HG03103 (cell line): ENCODE measurements around the gene MAK.
"Not testable (repeated sequence)": the region's sequence is repeated elsewhere in the genome, so short reads cannot be mapped to it uniquely, and the experiment has no call there.

Experiments used
- ATAC-seq: cut with Tn5 transposase; IDR thresholded peaks from one replicate; pipeline ENCODE4 v1.9.1; 2021; ENCODE audit warnings: low read depth; ENCODE audit not compliant: unreplicated experiment

MAK gene

GRCh38 chr6:10854922-10855632 is 16.7 kb upstream of the MAK start:
- no peak for ATAC-seq

DNA sequence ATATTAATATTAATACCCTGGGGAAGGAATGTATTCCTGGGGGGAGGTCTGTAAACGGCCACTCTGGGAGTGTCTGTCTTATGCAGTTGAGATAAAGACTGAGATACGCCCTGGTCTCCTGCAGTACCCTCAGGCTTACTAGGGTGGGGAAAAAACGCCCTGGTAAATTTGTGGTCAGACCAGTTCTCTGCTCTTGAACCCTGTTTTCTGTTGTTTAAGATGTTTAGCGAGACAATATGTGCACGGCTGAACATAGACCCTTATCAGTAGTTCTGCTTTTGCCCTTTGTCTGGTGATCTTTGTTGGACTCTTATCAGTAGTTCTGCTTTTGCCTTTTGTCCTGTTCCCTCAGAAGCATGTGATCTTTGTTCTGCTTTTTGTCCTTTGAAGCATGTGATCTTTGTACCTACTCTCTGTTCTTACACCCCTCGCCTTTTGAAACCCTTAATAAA is 15.5 kb upstream of the MAK start:
- not testable (repeated sequence) for ATAC-seq

DNA sequence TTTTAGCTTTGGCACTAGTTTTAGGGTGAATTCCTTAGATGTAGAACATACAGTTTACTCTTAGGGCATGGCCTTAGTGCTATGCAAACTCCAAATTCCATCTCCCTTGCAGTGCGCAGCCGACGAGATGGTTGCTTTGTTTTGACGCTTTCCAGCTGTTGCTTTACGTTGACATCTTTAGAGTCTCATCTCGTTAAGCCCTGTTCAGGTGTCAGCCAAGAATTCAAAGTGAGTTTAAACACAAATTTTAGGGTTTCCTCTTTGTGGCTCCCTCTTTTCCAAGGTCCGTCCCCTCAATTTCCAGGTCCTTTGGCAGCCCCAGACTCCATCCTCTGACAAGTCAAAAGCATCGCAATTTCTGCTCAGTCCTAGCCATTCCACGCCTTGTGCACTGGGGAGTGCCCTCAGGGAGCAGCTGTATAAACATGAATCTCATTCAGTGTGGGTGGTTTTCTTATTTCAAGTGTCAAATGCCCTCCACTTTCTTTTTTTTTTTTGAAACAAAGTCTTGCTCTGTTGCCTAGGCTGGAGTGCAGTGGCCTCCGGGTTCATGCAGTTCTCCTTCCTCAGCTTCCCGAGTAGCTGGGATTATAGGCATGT is 14.1 kb upstream of the MAK start:
- no peak for ATAC-seq

DNA sequence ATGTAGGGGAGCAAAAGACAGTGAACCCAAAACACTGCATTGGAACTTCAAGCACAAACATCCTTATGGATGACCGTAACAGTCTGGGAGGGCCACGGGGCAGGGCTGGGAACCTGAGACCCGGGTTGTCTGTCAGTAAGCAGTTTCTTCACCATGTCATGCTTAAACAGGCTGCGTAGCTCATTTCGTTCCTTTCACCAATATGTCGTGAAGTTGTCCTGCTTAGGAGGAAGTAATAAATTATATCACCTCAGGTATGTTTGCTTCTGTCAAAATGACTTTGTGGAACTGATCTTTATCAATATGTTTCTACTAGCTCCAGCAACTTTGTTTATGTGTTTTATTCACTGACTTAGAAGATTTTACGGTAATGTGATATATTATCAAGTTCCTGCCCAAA is 12.4 kb upstream of the MAK start:
- ATAC-seq = no peak

GRCh38 chr6:10849901-10850300 is 11.6 kb upstream of the MAK start:
- no peak for ATAC-seq

DNA sequence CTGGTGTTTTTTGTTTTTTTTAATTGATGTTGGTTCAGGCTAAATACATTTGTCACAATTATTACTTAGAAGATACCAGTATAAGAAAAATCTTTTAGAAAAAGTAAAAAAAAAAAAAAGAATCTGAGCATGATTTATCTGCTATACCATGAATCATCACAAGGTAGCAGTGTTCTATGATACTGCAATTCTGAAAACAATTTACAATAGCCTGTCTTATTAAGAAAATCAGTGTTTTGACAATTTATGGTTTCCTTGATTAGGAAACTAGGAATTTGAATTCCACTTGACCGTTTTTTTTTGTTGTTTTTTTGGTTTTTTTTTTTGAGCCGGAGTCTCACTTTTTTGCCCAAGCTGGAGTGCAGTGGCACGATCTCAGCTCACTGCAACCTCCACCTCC is 9.3 kb upstream of the MAK start:
- ATAC-seq = no peak

GRCh38 chr6:10843554-10843953 is 5.2 kb upstream of the MAK start:
- ATAC-seq = no peak

GRCh38 chr6:10838794-10839333 is 525 bp upstream of the MAK start:
- ATAC-seq = peak; percentile 57

GRCh38 chr6:10837622-10837994 is 731 bp downstream of the MAK start:
- no peak for ATAC-seq

DNA sequence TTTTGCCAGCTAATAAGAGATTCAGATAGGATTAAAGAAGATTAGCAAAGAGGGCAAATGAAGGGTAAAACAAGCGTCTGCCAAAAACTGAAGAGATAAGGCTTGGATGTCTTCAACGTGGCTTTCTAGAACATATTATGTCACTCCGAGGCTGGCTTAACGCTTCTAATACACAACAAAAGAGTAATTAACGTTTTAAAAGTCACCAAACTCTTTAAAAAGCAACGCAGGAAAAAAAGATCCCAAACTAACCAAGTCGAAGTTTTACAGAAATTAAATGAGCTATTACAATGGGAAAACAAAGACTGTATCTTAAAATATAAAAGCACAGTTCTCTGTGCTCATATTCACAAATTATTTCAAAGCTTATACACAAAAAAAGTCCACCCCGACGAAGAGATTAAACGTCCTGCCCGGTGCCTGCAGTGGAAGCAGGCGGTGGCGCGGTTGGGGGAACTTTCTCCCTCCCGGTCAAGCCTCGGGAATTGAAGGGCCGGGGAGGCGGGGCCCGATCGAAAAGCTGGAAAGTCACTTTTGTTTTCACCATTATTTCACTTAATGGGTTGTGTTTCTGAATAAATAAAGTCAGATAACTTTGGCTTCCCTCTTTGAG is 1.2 kb downstream of the MAK start:
- ATAC-seq = no peak

GRCh38 chr6:10834823-10835222 is 3.5 kb downstream of the MAK start:
- ATAC-seq = no peak

GRCh38 chr6:10831609-10832008 is 6.7 kb downstream of the MAK start:
- no peak for ATAC-seq

DNA sequence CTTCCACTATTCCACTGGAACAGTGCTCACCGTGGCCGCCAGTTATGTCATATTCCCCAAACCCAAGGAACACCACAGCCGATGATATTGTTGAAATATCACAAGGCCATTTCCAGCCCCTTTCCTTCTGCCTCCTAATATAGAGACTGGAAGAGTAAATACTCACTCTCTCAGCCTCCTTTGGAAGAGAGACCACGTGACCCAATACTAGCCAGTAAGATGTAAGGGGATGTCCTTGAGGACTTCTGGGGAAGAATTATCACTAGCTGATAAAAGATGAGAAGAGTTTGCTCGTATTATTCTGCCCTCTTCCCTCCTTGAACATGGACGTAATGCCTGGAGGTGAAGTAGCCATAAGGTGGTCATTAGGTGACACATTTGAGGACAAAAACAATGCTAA is 13.5 kb downstream of the MAK start:
- ATAC-seq = no peak

DNA sequence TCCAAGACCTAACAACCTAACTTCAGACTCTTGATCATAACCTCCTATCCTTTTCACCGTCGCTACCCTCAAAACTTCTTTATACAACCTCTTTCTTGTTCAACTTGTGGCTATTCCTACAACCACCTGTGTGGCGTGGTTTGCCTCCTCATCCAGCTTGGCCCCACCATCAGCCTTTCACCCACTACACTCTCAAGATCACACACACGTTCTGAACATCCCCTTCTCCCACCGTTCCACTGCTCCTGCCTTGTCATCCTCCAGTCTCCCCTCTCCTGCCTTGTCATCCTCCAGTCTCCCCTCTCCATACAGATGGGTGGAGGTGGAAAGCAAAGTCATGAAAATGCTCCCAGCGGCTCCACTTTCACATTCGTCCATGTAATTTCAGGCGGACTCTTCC is 14.0 kb downstream of the MAK start:
- ATAC-seq = no peak

DNA sequence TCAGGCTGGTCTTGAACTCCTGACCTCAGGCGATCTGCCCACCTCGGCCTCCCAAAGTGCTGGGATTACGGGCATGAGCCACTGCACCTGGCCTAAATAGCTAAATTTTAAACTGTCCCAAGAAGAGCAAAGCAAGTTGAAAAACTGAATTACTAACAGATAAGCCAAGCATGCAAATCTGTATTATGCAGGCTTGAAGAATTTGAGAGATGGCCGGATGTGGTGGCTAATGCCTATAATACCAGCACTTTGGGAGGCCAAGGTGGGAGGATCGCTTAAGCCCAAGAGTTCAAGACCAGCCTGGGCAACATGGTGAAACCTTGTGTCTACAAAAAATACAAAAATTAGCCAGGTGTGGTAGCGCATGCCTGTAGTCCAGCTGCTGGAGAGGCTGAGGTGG is 24.2 kb downstream of the MAK start:
- not testable (repeated sequence) for ATAC-seq

GRCh38 chr6:10809098-10809497 is 29.2 kb downstream of the MAK start:
- ATAC-seq = no peak

GRCh38 chr6:10808376-10808775 is 30.0 kb downstream of the MAK start:
- ATAC-seq = no peak

DNA sequence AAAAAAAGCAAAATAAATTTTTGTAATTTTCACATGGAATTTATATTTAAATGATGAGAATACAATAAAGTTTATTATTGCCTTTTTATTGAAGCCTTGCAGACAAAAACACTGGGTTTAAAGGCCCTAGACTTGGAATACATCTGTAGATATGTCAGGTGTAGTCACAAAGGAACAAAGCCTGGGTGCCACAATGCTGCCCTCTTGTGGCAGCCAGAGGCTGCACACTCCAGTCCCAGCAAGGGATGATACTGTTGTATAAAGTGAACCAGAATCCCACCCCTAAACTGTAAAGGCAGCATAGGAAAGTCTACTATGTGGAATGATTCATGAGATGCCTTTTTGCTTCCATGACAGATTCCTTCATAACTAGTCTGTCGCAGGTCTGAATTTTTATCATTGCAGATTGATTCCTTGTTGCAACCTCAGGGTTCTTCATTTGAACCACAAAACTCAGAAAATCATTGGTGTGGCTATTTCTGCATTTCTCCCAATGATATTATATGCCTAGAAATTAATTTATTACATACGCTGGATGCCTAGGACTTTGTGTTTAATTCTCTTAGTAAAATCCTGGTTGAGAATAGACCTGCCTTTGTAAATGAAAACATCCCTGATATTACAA is 37.0 kb downstream of the MAK start:
- ATAC-seq = peak; percentile 96

GRCh38 chr6:10800810-10801209 is 37.5 kb downstream of the MAK start:
- no peak for ATAC-seq

- ATAC-seq = no peak
Observed at GRCh38 chr6:10794239-10794638, 44.1 kb downstream of the MAK start.

DNA sequence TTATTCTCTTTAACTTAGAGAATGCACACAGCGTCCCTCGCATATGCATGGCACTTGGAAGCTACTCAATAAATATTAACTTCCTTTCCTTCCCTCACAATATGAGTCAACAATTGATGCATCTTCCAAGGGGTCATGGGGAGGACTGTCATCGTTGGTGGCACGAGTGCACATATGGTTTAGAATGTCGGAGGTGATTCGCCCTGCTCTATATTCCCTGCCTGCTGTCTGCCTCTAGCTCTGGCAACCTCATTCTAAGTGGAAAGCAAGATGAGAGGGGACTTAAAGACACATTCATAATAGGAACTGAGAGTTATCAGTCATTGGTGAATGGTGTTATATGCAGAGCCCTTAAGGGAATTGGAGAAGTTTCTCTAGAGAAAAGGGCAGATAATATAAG is 44.6 kb downstream of the MAK start:
- ATAC-seq = no peak
